ENCODE data around the gene AGAP1.

- TF ChIP-seq CTCF (IDR thresholded peaks at IDR 0.05), result no peak
- TF ChIP-seq POLR2A (IDR thresholded peaks at IDR 0.05), result no peak
Observed at GRCh38 chr2:236113948-236114347, 620.1 kb downstream of the AGAP1 start.

Data from uterus (tissue), 2 donors.